ENCODE measurements around the gene MYCN. TPM values are rescaled to one million over a fixed set of nuclear protein-coding genes. Genes with fewer than 3 reads are reported as not detected.

Gene MYCN
- polyA plus RNA-seq, 1 donor (not counting 4 experiments of a cell fraction or from before 2014, with no cell fraction given): not detected

GRCh38 chr2:15986068-15986560, 45.8 kb downstream of the MYCN start:
- no peak overlapping the region for H2AFZ ChIP-seq (ENCODE audit: control insufficient read depth, low read length)
- FAIRE-seq (no peak), DNase-seq (ENCODE audit: low read depth, low spot score) (no peak)
- H3K36me3 ChIP-seq (ENCODE audit: control insufficient read depth in 2 of 2, extremely low read depth in 1 of 2, insufficient read depth in 2 of 2, low read length in 2 of 2): no peaks in the 10 kb centered on the region
- no peak overlapping the region for H3K27ac ChIP-seq (ENCODE audit: control insufficient read depth, insufficient read depth, low read length)
- no peaks in the 10 kb centered on the region for H3K27me3 ChIP-seq (ENCODE audit: control insufficient read depth, extremely low read depth, insufficient read depth, low read length)
- H3K4me3 ChIP-seq (ENCODE audit: control insufficient read depth in 2 of 3, extremely low read depth in 1 of 3, insufficient read depth in 2 of 3, low read depth in 1 of 3, low read length in 3 of 3): no peak overlapping the region
- no peaks in the 10 kb centered on the region for H3K9me1 ChIP-seq (ENCODE audit: control insufficient read depth, extremely low read depth, insufficient read depth, low read length)
- no peaks in the 10 kb centered on the region for H3K79me2 ChIP-seq (ENCODE audit: control insufficient read depth, insufficient read depth, low read length)
- H3K9ac ChIP-seq (ENCODE audit: control insufficient read depth, extremely low read depth, insufficient read depth, low read length): no peak overlapping the region
- no peaks in the 10 kb centered on the region for H3K9me3 ChIP-seq (ENCODE audit: control insufficient read depth, low read depth, low read length)
- dilution Hi-C loops (cut with MboI; ENCODE audit: extremely low pct_ligation_motif_present, low sequenced_read_pairs): no loop called here
- no peaks in the 10 kb centered on the region for H3K4me1 ChIP-seq (ENCODE audit: control insufficient read depth, extremely low read depth, insufficient read depth, low read length)
- TF ChIP-seq EZH2 (IDR thresholded peaks at IDR 0.05; ENCODE audit: low read length) (no peak), CTCF (optimal IDR thresholded peaks at IDR 0.05 in 1 of 3, IDR thresholded peaks at IDR 0.05 in 1 of 3, conservative IDR thresholded peaks at IDR 0.05 in 1 of 3; ENCODE audit: extremely low read depth in 1 of 3, insufficient read depth in 2 of 3, low read length in 3 of 3) (no peak)
- H3K4me2 ChIP-seq (ENCODE audit: control insufficient read depth, extremely low read depth, insufficient read depth, low read depth, low read length): no peak overlapping the region
- H4K20me1 ChIP-seq (ENCODE audit: control insufficient read depth, extremely low read depth, insufficient read depth, low read length): no peaks in the 10 kb centered on the region

GRCh38 chr2:15986644-15987043, 46.3 kb downstream of the MYCN start:
- H3K4me3 ChIP-seq (ENCODE audit: control insufficient read depth in 2 of 3, extremely low read depth in 1 of 3, insufficient read depth in 2 of 3, low read depth in 1 of 3, low read length in 3 of 3): no peak overlapping the region
- no peak overlapping the region for H3K4me2 ChIP-seq (ENCODE audit: control insufficient read depth, extremely low read depth, insufficient read depth, low read depth, low read length)
- FAIRE-seq: no peak
- no peak for TF ChIP-seq CTCF (optimal IDR thresholded peaks at IDR 0.05 in 1 of 3, IDR thresholded peaks at IDR 0.05 in 1 of 3, conservative IDR thresholded peaks at IDR 0.05 in 1 of 3; ENCODE audit: extremely low read depth in 1 of 3, insufficient read depth in 2 of 3, low read length in 3 of 3)
- no peak for TF ChIP-seq EZH2 (IDR thresholded peaks at IDR 0.05; ENCODE audit: low read length)
- no peak overlapping the region for H3K9ac ChIP-seq (ENCODE audit: control insufficient read depth, extremely low read depth, insufficient read depth, low read length)
- no peak overlapping the region for H2AFZ ChIP-seq (ENCODE audit: control insufficient read depth, low read length)
- H3K9me3 ChIP-seq (ENCODE audit: control insufficient read depth, low read depth, low read length): no peaks in the 10 kb centered on the region
- no peaks in the 10 kb centered on the region for H4K20me1 ChIP-seq (ENCODE audit: control insufficient read depth, extremely low read depth, insufficient read depth, low read length)
- H3K79me2 ChIP-seq (ENCODE audit: control insufficient read depth, insufficient read depth, low read length): no peaks in the 10 kb centered on the region
- H3K27me3 ChIP-seq (ENCODE audit: control insufficient read depth, extremely low read depth, insufficient read depth, low read length): no peaks in the 10 kb centered on the region
- no peaks in the 10 kb centered on the region for H3K4me1 ChIP-seq (ENCODE audit: control insufficient read depth, extremely low read depth, insufficient read depth, low read length)
- dilution Hi-C loops (cut with MboI; ENCODE audit: extremely low pct_ligation_motif_present, low sequenced_read_pairs): no loop called here
- no peak for DNase-seq (ENCODE audit: low read depth, low spot score)
- no peaks in the 10 kb centered on the region for H3K9me1 ChIP-seq (ENCODE audit: control insufficient read depth, extremely low read depth, insufficient read depth, low read length)
- H3K36me3 ChIP-seq (ENCODE audit: control insufficient read depth in 2 of 2, extremely low read depth in 1 of 2, insufficient read depth in 2 of 2, low read length in 2 of 2): no peaks in the 10 kb centered on the region
- no peak overlapping the region for H3K27ac ChIP-seq (ENCODE audit: control insufficient read depth, insufficient read depth, low read length)

All from keratinocyte (primary cell).